SK-N-SH treated with all-trans-retinoic acid at 6 μM for 48 hours (cell line): ENCODE measurements around the gene NUS1.

Experiments
- ATAC-seq: fragments of 200-7000 bp; cut with Tn5 transposase; 3 replicates; pipeline ENCODE4 v1.9.1; 2020; ENCODE audit warnings: mild to moderate bottlenecking, moderate library complexity
- ARNTL ChIP-seq: fragments of 450-650 bp; formaldehyde crosslinking; IDR thresholded peaks from 2 replicates; pipeline ENCODE4 v1.5.0; 2020; ENCODE audit warnings: low read depth, mild to moderate bottlenecking, moderate library complexity, borderline replicate concordance
- BACH2 ChIP-seq: fragments of 250-450 bp; sonication (Bioruptor Pico); IDR thresholded peaks from 2 replicates; pipeline ENCODE4 v1.9.0; 2021; ENCODE audit warnings: mild to moderate bottlenecking, borderline replicate concordance
- CSDC2 ChIP-seq: fragments of 250-450 bp; sonication (Bioruptor Pico); IDR thresholded peaks from 2 replicates; pipeline ENCODE4 v1.5.0; 2020; ENCODE audit warnings: mild to moderate bottlenecking, moderate library complexity
- ESRRG ChIP-seq: fragments of 250-450 bp; sonication (Bioruptor Pico); IDR thresholded peaks from 2 replicates; pipeline ENCODE4 v1.6.1; 2021; ENCODE audit warnings: mild to moderate bottlenecking
- GLIS3 ChIP-seq: fragments of 250-450 bp; sonication (Bioruptor Pico); IDR thresholded peaks from 2 replicates; pipeline ENCODE4 v1.5.0; 2020; ENCODE audit warnings: mild to moderate bottlenecking, moderate library complexity
- ISL1 ChIP-seq: fragments of 250-450 bp; sonication (Bioruptor Pico); IDR thresholded peaks from 2 replicates; pipeline ENCODE4 v2.1.2; 2022; ENCODE audit warnings: mild to moderate bottlenecking, moderate library complexity
- OSR1 ChIP-seq: fragments of 250-450 bp; sonication (Bioruptor Pico); IDR thresholded peaks from 2 replicates; pipeline ENCODE4 v1.8.0; 2022; ENCODE audit warnings: moderate library complexity, mild to moderate bottlenecking, inconsistent platforms
- PPARA ChIP-seq: fragments of 250-450 bp; sonication (Bioruptor Pico); IDR thresholded peaks from 2 replicates; pipeline ENCODE4 v1.5.0; 2020; ENCODE audit warnings: mild to moderate bottlenecking, borderline replicate concordance
- RARB ChIP-seq: fragments of 250-450 bp; sonication (Bioruptor Pico); IDR thresholded peaks from 2 replicates; pipeline ENCODE4 v1.8.0; 2021; ENCODE audit warnings: mild to moderate bottlenecking, moderate library complexity
- SNAI2 ChIP-seq: fragments of 250-450 bp; sonication (Bioruptor Pico); IDR thresholded peaks from 2 replicates; pipeline ENCODE4 v1.5.0; 2020; ENCODE audit warnings: mild to moderate bottlenecking, moderate library complexity
- TCF4 ChIP-seq: fragments of 250-450 bp; sonication (Bioruptor Pico); IDR thresholded peaks from 2 replicates; pipeline ENCODE4 v1.8.0; 2021; ENCODE audit warnings: mild to moderate bottlenecking, moderate library complexity, borderline replicate concordance
- TOX ChIP-seq: fragments of 250-450 bp; sonication (Bioruptor Pico); IDR thresholded peaks from 2 replicates; pipeline ENCODE4 v1.8.0; 2021; ENCODE audit warnings: mild to moderate bottlenecking, moderate library complexity, borderline replicate concordance
- ZFP3 ChIP-seq: fragments of 250-450 bp; sonication (Bioruptor Pico); IDR thresholded peaks from 2 replicates; pipeline ENCODE4 v1.5.0; 2020; ENCODE audit warnings: mild to moderate bottlenecking, moderate library complexity
- ZFP30 ChIP-seq: fragments of 450-650 bp; formaldehyde crosslinking; IDR thresholded peaks from 2 replicates; pipeline ENCODE4 v1.5.0; 2022; ENCODE audit warnings: mild to moderate bottlenecking, moderate library complexity
- ZNF565 ChIP-seq: fragments of 450-650 bp; formaldehyde crosslinking; conservative IDR thresholded peaks from 2 replicates; pipeline ENCODE4 v1.5.0; 2020; ENCODE audit warnings: low read depth, mild to moderate bottlenecking, moderate library complexity
- ZNF70 ChIP-seq: fragments of 450-650 bp; formaldehyde crosslinking; IDR thresholded peaks from 2 replicates; pipeline ENCODE4 v1.5.0; 2020; ENCODE audit warnings: mild to moderate bottlenecking, moderate library complexity
- ZNF8 ChIP-seq: fragments of 450-650 bp; formaldehyde crosslinking; IDR thresholded peaks from 2 replicates; pipeline ENCODE4 v1.5.0; 2020; ENCODE audit warnings: mild to moderate bottlenecking, moderate library complexity
- TF ChIP-seq, protein P1 (sequence below): fragments of 250-450 bp; sonication (Bioruptor Pico); IDR thresholded peaks from 2 replicates; pipeline ENCODE4 v1.8.0; 2020; ENCODE audit warnings: mild to moderate bottlenecking, moderate library complexity, borderline replicate concordance
- TF ChIP-seq, protein P2 (sequence below): fragments of 250-450 bp; sonication (Bioruptor Pico); IDR thresholded peaks from 2 replicates; pipeline ENCODE4 v1.5.1; 2020; ENCODE audit warnings: low read depth, mild to moderate bottlenecking, moderate library complexity
- TF ChIP-seq, protein P3 (sequence below): fragments of 250-450 bp; sonication (Bioruptor Pico); IDR thresholded peaks from 2 replicates; pipeline ENCODE4 v1.8.0; 2021; ENCODE audit warnings: low read depth, mild to moderate bottlenecking, moderate library complexity, borderline replicate concordance
- TF ChIP-seq, protein P4 (sequence below): fragments of 250-450 bp; sonication (Bioruptor Pico); IDR thresholded peaks from 2 replicates; pipeline ENCODE4 v1.5.0; 2020; ENCODE audit warnings: mild to moderate bottlenecking, moderate library complexity
- TF ChIP-seq, protein P5 (sequence below): fragments of 250-450 bp; sonication (Bioruptor Pico); IDR thresholded peaks from 2 replicates; pipeline ENCODE4 v1.5.1; 2021; ENCODE audit warnings: mild to moderate bottlenecking, moderate library complexity

Gene NUS1

DNA sequence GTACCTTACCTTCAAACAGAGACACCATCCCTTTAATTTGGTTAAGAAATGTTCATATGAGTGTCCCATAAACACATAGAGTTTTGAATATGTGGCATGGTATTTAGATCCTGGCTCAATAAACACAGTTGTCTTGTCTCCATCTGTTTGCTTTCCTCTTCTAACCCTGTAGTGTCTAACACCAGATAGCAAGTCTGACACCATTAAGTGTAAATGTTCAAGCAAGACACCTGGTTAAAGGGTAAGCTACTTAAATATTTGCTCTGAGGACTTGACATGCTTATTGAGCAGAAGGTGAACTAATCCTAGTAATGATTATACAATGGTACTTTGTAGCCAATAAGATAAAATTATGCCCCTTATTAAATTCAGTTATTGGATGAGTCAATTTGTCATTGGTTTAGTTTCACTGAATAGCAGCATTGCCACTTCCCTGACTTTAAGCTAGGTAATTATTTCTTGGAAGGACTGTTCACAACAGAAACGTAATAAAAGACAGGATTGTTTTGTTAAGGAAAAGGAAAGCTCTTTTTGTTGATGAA lies 46.1 kb upstream of the NUS1 start:
- TF ChIP-seq SNAI2 (CRISPR knock-in tag), result no peak
- TF ChIP-seq OSR1, result no peak
- TF ChIP-seq ESRRG (CRISPR knock-in tag), result no peak
- TF ChIP-seq, protein P1, sequence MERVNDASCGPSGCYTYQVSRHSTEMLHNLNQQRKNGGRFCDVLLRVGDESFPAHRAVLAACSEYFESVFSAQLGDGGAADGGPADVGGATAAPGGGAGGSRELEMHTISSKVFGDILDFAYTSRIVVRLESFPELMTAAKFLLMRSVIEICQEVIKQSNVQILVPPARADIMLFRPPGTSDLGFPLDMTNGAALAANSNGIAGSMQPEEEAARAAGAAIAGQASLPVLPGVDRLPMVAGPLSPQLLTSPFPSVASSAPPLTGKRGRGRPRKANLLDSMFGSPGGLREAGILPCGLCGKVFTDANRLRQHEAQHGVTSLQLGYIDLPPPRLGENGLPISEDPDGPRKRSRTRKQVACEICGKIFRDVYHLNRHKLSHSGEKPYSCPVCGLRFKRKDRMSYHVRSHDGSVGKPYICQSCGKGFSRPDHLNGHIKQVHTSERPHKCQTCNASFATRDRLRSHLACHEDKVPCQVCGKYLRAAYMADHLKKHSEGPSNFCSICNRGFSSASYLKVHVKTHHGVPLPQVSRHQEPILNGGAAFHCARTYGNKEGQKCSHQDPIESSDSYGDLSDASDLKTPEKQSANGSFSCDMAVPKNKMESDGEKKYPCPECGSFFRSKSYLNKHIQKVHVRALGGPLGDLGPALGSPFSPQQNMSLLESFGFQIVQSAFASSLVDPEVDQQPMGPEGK (CRISPR knock-in tag), result no peak
- no peak for TF ChIP-seq PPARA (CRISPR knock-in tag)
- no peak for TF ChIP-seq ZFP30 (CRISPR knock-in tag)
- no peak for TF ChIP-seq ZFP3
- no peak for TF ChIP-seq ARNTL (CRISPR knock-in tag)
- TF ChIP-seq TOX (CRISPR knock-in tag), result no peak
- TF ChIP-seq, protein P2, sequence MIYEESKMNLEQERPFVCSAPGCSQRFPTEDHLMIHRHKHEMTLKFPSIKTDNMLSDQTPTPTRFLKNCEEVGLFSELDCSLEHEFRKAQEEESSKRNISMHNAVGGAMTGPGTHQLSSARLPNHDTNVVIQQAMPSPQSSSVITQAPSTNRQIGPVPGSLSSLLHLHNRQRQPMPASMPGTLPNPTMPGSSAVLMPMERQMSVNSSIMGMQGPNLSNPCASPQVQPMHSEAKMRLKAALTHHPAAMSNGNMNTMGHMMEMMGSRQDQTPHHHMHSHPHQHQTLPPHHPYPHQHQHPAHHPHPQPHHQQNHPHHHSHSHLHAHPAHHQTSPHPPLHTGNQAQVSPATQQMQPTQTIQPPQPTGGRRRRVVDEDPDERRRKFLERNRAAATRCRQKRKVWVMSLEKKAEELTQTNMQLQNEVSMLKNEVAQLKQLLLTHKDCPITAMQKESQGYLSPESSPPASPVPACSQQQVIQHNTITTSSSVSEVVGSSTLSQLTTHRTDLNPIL (CRISPR knock-in tag), result no peak
- no peak for TF ChIP-seq ZNF8 (CRISPR knock-in tag)
- TF ChIP-seq, protein P3, sequence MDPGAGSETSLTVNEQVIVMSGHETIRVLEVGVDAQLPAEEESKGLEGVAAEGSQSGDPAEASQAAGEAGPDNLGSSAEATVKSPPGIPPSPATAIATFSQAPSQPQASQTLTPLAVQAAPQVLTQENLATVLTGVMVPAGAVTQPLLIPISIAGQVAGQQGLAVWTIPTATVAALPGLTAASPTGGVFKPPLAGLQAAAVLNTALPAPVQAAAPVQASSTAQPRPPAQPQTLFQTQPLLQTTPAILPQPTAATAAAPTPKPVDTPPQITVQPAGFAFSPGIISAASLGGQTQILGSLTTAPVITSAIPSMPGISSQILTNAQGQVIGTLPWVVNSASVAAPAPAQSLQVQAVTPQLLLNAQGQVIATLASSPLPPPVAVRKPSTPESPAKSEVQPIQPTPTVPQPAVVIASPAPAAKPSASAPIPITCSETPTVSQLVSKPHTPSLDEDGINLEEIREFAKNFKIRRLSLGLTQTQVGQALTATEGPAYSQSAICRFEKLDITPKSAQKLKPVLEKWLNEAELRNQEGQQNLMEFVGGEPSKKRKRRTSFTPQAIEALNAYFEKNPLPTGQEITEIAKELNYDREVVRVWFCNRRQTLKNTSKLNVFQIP (CRISPR knock-in tag), result no peak
- TF ChIP-seq BACH2 (CRISPR knock-in tag), result no peak
- TF ChIP-seq ISL1 (CRISPR knock-in tag), result no peak
- no peak for TF ChIP-seq GLIS3 (CRISPR knock-in tag)
- TF ChIP-seq RARB, result no peak
- TF ChIP-seq CSDC2 (CRISPR knock-in tag), result no peak
- no peak for TF ChIP-seq TCF4 (CRISPR knock-in tag)
- no peak for ATAC-seq

DNA sequence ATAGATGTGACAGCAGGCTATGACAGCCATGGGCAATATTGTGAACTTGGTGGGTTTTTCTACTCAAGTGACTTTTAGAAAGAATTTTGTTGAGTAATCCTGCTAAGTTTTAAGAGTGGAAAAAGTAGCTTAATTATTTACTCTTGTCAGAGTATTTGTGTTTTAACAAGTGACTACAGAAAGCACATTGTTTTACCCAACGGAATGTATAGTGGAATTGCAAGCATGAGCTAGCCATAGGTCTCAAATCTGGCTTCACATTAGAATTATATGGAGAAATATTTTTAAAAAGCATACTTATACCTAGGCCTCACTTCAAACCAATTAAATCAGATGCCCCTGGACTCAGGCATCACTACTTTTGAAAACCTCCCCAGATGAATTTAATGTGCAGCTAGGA lies 37.5 kb upstream of the NUS1 start:
- no peak for TF ChIP-seq TOX (CRISPR knock-in tag)
- TF ChIP-seq, protein P3 (CRISPR knock-in tag), result no peak
- no peak for TF ChIP-seq TCF4 (CRISPR knock-in tag)
- no peak for TF ChIP-seq BACH2 (CRISPR knock-in tag)
- no peak for TF ChIP-seq RARB
- TF ChIP-seq ARNTL (CRISPR knock-in tag), result no peak
- TF ChIP-seq CSDC2 (CRISPR knock-in tag), result no peak
- TF ChIP-seq ISL1 (CRISPR knock-in tag), result no peak
- no peak for TF ChIP-seq ZFP30 (CRISPR knock-in tag)
- TF ChIP-seq ZNF70 (CRISPR knock-in tag), result no peak
- TF ChIP-seq, protein P2 (CRISPR knock-in tag), result no peak
- TF ChIP-seq, protein P4, sequence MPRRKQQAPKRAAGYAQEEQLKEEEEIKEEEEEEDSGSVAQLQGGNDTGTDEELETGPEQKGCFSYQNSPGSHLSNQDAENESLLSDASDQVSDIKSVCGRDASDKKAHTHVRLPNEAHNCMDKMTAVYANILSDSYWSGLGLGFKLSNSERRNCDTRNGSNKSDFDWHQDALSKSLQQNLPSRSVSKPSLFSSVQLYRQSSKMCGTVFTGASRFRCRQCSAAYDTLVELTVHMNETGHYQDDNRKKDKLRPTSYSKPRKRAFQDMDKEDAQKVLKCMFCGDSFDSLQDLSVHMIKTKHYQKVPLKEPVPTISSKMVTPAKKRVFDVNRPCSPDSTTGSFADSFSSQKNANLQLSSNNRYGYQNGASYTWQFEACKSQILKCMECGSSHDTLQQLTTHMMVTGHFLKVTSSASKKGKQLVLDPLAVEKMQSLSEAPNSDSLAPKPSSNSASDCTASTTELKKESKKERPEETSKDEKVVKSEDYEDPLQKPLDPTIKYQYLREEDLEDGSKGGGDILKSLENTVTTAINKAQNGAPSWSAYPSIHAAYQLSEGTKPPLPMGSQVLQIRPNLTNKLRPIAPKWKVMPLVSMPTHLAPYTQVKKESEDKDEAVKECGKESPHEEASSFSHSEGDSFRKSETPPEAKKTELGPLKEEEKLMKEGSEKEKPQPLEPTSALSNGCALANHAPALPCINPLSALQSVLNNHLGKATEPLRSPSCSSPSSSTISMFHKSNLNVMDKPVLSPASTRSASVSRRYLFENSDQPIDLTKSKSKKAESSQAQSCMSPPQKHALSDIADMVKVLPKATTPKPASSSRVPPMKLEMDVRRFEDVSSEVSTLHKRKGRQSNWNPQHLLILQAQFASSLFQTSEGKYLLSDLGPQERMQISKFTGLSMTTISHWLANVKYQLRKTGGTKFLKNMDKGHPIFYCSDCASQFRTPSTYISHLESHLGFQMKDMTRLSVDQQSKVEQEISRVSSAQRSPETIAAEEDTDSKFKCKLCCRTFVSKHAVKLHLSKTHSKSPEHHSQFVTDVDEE (CRISPR knock-in tag), result no peak
- TF ChIP-seq ZNF565 (CRISPR knock-in tag), result no peak
- TF ChIP-seq, protein P5, sequence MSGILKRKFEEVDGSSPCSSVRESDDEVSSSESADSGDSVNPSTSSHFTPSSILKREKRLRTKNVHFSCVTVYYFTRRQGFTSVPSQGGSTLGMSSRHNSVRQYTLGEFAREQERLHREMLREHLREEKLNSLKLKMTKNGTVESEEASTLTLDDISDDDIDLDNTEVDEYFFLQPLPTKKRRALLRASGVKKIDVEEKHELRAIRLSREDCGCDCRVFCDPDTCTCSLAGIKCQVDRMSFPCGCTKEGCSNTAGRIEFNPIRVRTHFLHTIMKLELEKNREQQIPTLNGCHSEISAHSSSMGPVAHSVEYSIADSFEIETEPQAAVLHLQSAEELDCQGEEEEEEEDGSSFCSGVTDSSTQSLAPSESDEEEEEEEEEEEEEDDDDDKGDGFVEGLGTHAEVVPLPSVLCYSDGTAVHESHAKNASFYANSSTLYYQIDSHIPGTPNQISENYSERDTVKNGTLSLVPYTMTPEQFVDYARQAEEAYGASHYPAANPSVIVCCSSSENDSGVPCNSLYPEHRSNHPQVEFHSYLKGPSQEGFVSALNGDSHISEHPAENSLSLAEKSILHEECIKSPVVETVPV, result no peak
- no peak for TF ChIP-seq GLIS3 (CRISPR knock-in tag)
- no peak for ATAC-seq
